ENCODE measurements around the gene TTYH1.
A peak's percentile ranks its signal among the peaks of the same experiment; 100 is the strongest.

Gene TTYH1

DNA sequence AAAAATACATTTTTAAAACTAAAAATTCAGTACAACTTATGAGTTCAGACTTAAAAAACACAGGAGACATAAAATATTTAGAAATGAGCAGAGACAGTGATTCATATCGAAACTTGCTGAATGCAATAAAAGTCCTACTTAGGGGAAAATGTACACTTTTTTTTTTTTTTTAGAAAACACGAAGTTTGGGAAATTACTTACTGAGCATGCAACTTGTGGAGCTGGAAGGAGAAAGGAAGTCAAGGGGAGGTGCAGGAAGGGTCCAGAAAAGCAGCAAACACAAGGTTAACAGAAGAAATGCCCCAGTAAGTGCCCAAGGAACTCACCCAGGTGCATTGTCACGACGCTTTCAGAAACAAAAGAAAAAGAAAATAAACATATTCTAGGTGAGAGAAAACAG lies 31.9 kb upstream of the TTYH1 start:
- TF ChIP-seq, protein P1, sequence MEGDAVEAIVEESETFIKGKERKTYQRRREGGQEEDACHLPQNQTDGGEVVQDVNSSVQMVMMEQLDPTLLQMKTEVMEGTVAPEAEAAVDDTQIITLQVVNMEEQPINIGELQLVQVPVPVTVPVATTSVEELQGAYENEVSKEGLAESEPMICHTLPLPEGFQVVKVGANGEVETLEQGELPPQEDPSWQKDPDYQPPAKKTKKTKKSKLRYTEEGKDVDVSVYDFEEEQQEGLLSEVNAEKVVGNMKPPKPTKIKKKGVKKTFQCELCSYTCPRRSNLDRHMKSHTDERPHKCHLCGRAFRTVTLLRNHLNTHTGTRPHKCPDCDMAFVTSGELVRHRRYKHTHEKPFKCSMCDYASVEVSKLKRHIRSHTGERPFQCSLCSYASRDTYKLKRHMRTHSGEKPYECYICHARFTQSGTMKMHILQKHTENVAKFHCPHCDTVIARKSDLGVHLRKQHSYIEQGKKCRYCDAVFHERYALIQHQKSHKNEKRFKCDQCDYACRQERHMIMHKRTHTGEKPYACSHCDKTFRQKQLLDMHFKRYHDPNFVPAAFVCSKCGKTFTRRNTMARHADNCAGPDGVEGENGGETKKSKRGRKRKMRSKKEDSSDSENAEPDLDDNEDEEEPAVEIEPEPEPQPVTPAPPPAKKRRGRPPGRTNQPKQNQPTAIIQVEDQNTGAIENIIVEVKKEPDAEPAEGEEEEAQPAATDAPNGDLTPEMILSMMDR (IDR thresholded peaks at IDR 0.05): no peak

- TF ChIP-seq, protein P1 (IDR thresholded peaks at IDR 0.05): no peak
These were observed 27.1 kb upstream of the TTYH1 start for GRCh38 chr19:54387991-54388801.

DNA sequence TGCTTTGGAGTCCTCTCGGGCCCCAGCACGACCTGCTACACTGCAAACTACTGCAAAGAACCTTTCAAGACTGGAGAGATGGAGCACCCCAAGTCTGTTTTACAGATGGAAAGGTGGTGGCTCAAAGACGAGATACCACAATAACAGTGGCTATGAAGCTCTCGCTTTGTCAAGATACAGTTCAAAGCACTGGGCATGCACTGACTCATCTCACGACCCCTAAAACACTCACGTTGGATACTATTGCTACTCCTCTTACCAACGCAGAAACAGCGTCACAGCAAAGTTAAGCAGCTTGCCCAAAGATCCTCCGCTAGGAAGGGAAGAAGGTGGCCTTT lies 26.5 kb upstream of the TTYH1 start:
- TF ChIP-seq, protein P1 (IDR thresholded peaks at IDR 0.05): no peak

- TF ChIP-seq, protein P1 (IDR thresholded peaks at IDR 0.05): no peak
These were observed 25.7 kb upstream of the TTYH1 start for GRCh38 chr19:54389553-54389952.

- TF ChIP-seq, protein P1 (IDR thresholded peaks at IDR 0.05): peak; percentile 93
These were observed 24.2 kb upstream of the TTYH1 start for GRCh38 chr19:54390942-54391577.

GRCh38 chr19:54391589-54392061 lies 23.6 kb upstream of the TTYH1 start:
- TF ChIP-seq, protein P1 (IDR thresholded peaks at IDR 0.05): no peak

- TF ChIP-seq, protein P1 (IDR thresholded peaks at IDR 0.05): no peak
These were observed 23.2 kb upstream of the TTYH1 start for GRCh38 chr19:54392105-54392504.

All from LNCAP (cell line).